BLaER1 treated with 17β-estradiol and CSF1 and Interleukin-3, amounts not matched to agents 10 nM and 100 nM (cell line): ENCODE data around the gene KRT82.

Experiments used
- H3K27ac ChIP-seq, 11 experiments: shearing (Covaris generic); formaldehyde crosslinking; 2 replicates each; pipeline ENCODE4 v1.8.1; 2022
- H3K27me3 ChIP-seq, 11 experiments: shearing (Covaris generic); formaldehyde crosslinking; 2 replicates each; pipeline ENCODE4 v1.8.1; 2022
- H3K36me3 ChIP-seq, 11 experiments: shearing (Covaris generic); formaldehyde crosslinking; 2 replicates each; pipeline ENCODE4 v1.8.1; 2022
- H3K4me1 ChIP-seq, 10 experiments: shearing (Covaris generic); formaldehyde crosslinking; 2 replicates each; pipeline ENCODE4 v1.8.1; 2022
- H3K4me2 ChIP-seq, 11 experiments: shearing (Covaris generic); formaldehyde crosslinking; 2 replicates each; pipeline ENCODE4 v1.8.1; 2022
- H3K4me3 ChIP-seq, 10 experiments: shearing (Covaris generic); formaldehyde crosslinking; 2 replicates each; pipeline ENCODE4 v1.8.1; 2022
- H3K9ac ChIP-seq, 11 experiments: shearing (Covaris generic); formaldehyde crosslinking; 2 replicates each; pipeline ENCODE4 v1.8.1; 2022
- H3K9me3 ChIP-seq, 11 experiments: shearing (Covaris generic); formaldehyde crosslinking; replicated peaks in 1 of 11; 2 replicates each; pipeline ENCODE4 v1.8.1; 2022
- H4K20me1 ChIP-seq, 11 experiments: shearing (Covaris generic); formaldehyde crosslinking; 2 replicates each; pipeline ENCODE4 v1.8.1; 2022
- Cebpa-rat ChIP-seq, 11 experiments: shearing (Covaris generic); IDR thresholded peaks; 2 replicates each; pipeline ENCODE4 v1.8.1; 2022

Gene KRT82

GRCh38 chr12:52436000-52436827 lies 30.1 kb upstream of the KRT82 start:
- Histone ChIP-seq H3K36me3 (no peaks in the 10 kb centered on the region), H3K4me3 (no peak overlapping the region), H4K20me1 (no peaks in the 10 kb centered on the region), H3K27me3 (no peaks in the 10 kb centered on the region), H3K9ac (no peak overlapping the region), H3K27ac (no peak overlapping the region), H3K4me1 (peaks cover 0 to 5% (median 0%) of the 10 kb centered on the region in 10 experiments; a peak in 3 of 20 replicates), H3K9me3 (no peaks in the 10 kb centered on the region), H3K4me2 (no peak overlapping the region)
- TF ChIP-seq Cebpa-rat (IDR thresholded peaks at IDR 0.05) = no peak

- no peak overlapping the region for H3K4me3 ChIP-seq
- H3K36me3 ChIP-seq = no peaks in the 10 kb centered on the region
- H4K20me1 ChIP-seq = no peaks in the 10 kb centered on the region
- H3K9me3 ChIP-seq = no peaks in the 10 kb centered on the region
- no peak overlapping the region for H3K9ac ChIP-seq
- H3K27me3 ChIP-seq = no peaks in the 10 kb centered on the region
- H3K4me1 ChIP-seq = 0 out of 20 replicates have a peak, but pooled peaks cover 0 to 4% (median 0%) of the 10 kb centered on the region in 10 experiments
- TF ChIP-seq Cebpa-rat (IDR thresholded peaks at IDR 0.05) = no peak
- no peak overlapping the region for H3K4me2 ChIP-seq
- no peak overlapping the region for H3K27ac ChIP-seq
Measured at GRCh38 chr12:52435659-52435999, 29.5 kb upstream of the KRT82 start.

GRCh38 chr12:52434760-52435530 lies 28.8 kb upstream of the KRT82 start:
- no peaks in the 10 kb centered on the region for H3K27me3 ChIP-seq
- no peak overlapping the region for H3K27ac ChIP-seq
- no peak overlapping the region for H3K9ac ChIP-seq
- no peak overlapping the region for H3K4me2 ChIP-seq
- H3K4me1 ChIP-seq = 0 out of 20 replicates have a peak, but pooled peaks cover 0 to 4% (median 0%) of the 10 kb centered on the region in 10 experiments
- TF ChIP-seq Cebpa-rat (IDR thresholded peaks at IDR 0.05) = no peak
- no peaks in the 10 kb centered on the region for H3K9me3 ChIP-seq
- H3K4me3 ChIP-seq = no peak overlapping the region
- H4K20me1 ChIP-seq = no peaks in the 10 kb centered on the region
- no peaks in the 10 kb centered on the region for H3K36me3 ChIP-seq

- Histone ChIP-seq H3K36me3 (no peaks in the 10 kb centered on the region), H3K4me2 (no peak within 1 kb of the TSS), H3K27me3 (no peaks in the 10 kb centered on the region), H4K20me1 (no peaks in the 10 kb centered on the region), H3K4me1 (0 out of 20 replicates have a peak, but pooled peaks cover 0 to 4% (median 0%) of the 10 kb centered on the region in 10 experiments), H3K4me3 (no peak within 1 kb of the TSS), H3K9me3 (no peaks in the 10 kb centered on the region), H3K9ac (no peak within 1 kb of the TSS), H3K27ac (no peak within 1 kb of the TSS)
- TF ChIP-seq Cebpa-rat (IDR thresholded peaks at IDR 0.05) = no peak
Measured at GRCh38 chr12:52434081-52434733, 28.1 kb upstream of the KRT82 start, which contains the start of gene KRT75. Gene KRT75 (minus strand): TSS chr12:52434371. CDS start chr12:52434304, 67 bp downstream.

GRCh38 chr12:52433501-52434080 lies 27.5 kb upstream of the KRT82 start:
- Histone ChIP-seq H3K9ac (no peak overlapping the region), H3K4me1 (0 out of 20 replicates have a peak, but pooled peaks cover 0 to 4% (median 0%) of the 10 kb centered on the region in 10 experiments)
- TF ChIP-seq Cebpa-rat (IDR thresholded peaks at IDR 0.05) = no peak

GRCh38 chr12:52432559-52433207 lies 26.5 kb upstream of the KRT82 start:
- H3K4me3 ChIP-seq = no peak overlapping the region
- H3K9ac ChIP-seq = no peak overlapping the region
- no peak overlapping the region for H3K27ac ChIP-seq
- no peak overlapping the region for H3K4me2 ChIP-seq
- H3K27me3 ChIP-seq = no peaks in the 10 kb centered on the region
- no peak for TF ChIP-seq Cebpa-rat (IDR thresholded peaks at IDR 0.05)
- H3K9me3 ChIP-seq = no peaks in the 10 kb centered on the region
- no peaks in the 10 kb centered on the region for H3K36me3 ChIP-seq
- H3K4me1 ChIP-seq = 0 out of 20 replicates have a peak, but pooled peaks cover 0 to 4% (median 0%) of the 10 kb centered on the region in 10 experiments
- no peaks in the 10 kb centered on the region for H4K20me1 ChIP-seq

More at GRCh38 chr12:52433501-52434080, 27.5 kb upstream of the KRT82 start:
- Histone ChIP-seq H4K20me1 (no peaks in the 10 kb centered on the region), H3K4me3 (no peak overlapping the region), H3K27ac (no peak overlapping the region), H3K36me3 (no peaks in the 10 kb centered on the region), H3K27me3 (no peaks in the 10 kb centered on the region), H3K9me3 (no peaks in the 10 kb centered on the region), H3K4me2 (no peak overlapping the region)

GRCh38 chr12:52428121-52428520 lies 22.0 kb upstream of the KRT82 start:
- Histone ChIP-seq H3K9ac (no peak overlapping the region), H3K4me2 (no peak overlapping the region), H3K27ac (no peak overlapping the region), H3K36me3 (no peaks in the 10 kb centered on the region), H3K9me3 (no peaks in the 10 kb centered on the region), H3K4me1 (no peaks in the 10 kb centered on the region), H3K4me3 (no peak overlapping the region), H4K20me1 (no peaks in the 10 kb centered on the region), H3K27me3 (no peaks in the 10 kb centered on the region)
- no peak for TF ChIP-seq Cebpa-rat (IDR thresholded peaks at IDR 0.05)

- H4K20me1 ChIP-seq = no peaks in the 10 kb centered on the region
- H3K4me3 ChIP-seq = no peak overlapping the region
- no peaks in the 10 kb centered on the region for H3K36me3 ChIP-seq
- no peak overlapping the region for H3K9ac ChIP-seq
- no peak overlapping the region for H3K4me2 ChIP-seq
- no peaks in the 10 kb centered on the region for H3K9me3 ChIP-seq
- H3K4me1 ChIP-seq = no peaks in the 10 kb centered on the region
- H3K27me3 ChIP-seq = no peaks in the 10 kb centered on the region
- no peak for TF ChIP-seq Cebpa-rat (IDR thresholded peaks at IDR 0.05)
- no peak overlapping the region for H3K27ac ChIP-seq
Measured at GRCh38 chr12:52427083-52427482, 20.9 kb upstream of the KRT82 start.
